Measurements from ENCODE around the gene RAP1GAP. TPM values are rescaled to one million over a fixed set of nuclear protein-coding genes. Genes with fewer than 3 reads are reported as not detected.

The RAP1GAP gene
- total RNA-seq, 1 experiment from 2014 or later, result 13.4 TPM

DNA sequence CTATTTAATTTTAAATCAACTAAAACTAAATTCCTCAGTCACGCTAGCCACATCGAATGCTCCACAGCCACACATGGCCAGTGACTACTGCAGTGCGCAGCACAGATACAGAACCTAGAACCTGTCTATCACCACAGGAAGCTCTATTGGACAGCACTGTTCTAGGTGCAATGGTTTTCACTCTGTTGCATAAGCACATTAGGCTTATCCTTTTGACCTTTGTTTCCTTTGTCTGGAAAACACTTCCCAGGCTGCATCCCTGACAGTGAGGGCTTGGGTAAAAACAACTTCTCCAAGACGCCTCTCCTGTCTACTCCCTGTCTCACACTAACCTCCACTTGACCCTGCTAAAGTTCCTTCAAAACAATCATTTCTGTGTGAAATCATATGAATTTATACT lies 33.6 kb upstream of the RAP1GAP start:
- TF ChIP-seq ELF1 (IDR thresholded peaks at IDR 0.05; ENCODE audit: borderline replicate concordance, low read depth), result no peak
- no peak for TF ChIP-seq ATF3 (IDR thresholded peaks at IDR 0.05)
- no peak for TF ChIP-seq SP1 (IDR thresholded peaks at IDR 0.05; ENCODE audit: low read depth)
- no peak for TF ChIP-seq TCF7L2 (IDR thresholded peaks at IDR 0.05; ENCODE audit: borderline replicate concordance, extremely low read depth, insufficient read depth, insufficient read length)
- TF ChIP-seq REST (IDR thresholded peaks at IDR 0.05; ENCODE audit: low read depth), result no peak
- no peak for TF ChIP-seq CEBPB (IDR thresholded peaks at IDR 0.05; ENCODE audit: low read depth)
- ChIA-PET POLR2A (no interaction called here), RAD21 (ENCODE audit: low non-redundant PET in 1 of 2, low total read pairs in 2 of 2, uncharacterized antibody in 2 of 2, unreplicated experiment in 2 of 2) (no interaction called here), CTCF (interaction anchor here (1.0 kb wide), 1 partner anchor 12 kb away, joined by 5 read pairs; no protein-coding TSS in a partner anchor)
- Histone ChIP-seq H3K4me3 (replicated peaks in 1 of 2; ENCODE audit: low read depth in 1 of 2, low read length in 2 of 2) (no peak overlapping the region), H3K27ac (ENCODE audit: low read depth, low read length) (no peak overlapping the region), H3K79me2 (ENCODE audit: insufficient read depth, low read length) (no peaks in the 10 kb centered on the region; the same call in 1 of the 2 replicates), H3K9ac (ENCODE audit: low read length) (no peak overlapping the region), H3K4me2 (ENCODE audit: low read length) (no peak overlapping the region), H3K4me1 (ENCODE audit: control insufficient read depth in 1 of 2, insufficient read depth in 2 of 2, low read length in 2 of 2) (no peaks in the 10 kb centered on the region), H3K9me3 (ENCODE audit: control insufficient read depth in 1 of 2, insufficient read depth in 1 of 2, low read depth in 1 of 2, low read length in 2 of 2) (no peaks in the 10 kb centered on the region), H3K9me2 (ENCODE audit: insufficient read depth) (no peaks in the 10 kb centered on the region), H3K36me3 (ENCODE audit: control insufficient read depth in 1 of 2, insufficient read depth in 2 of 2, low read length in 2 of 2) (peaks cover 7 to 11% of the 10 kb centered on the region in 2 experiments; a peak in 3 of 4 replicates), H4K20me1 (ENCODE audit: insufficient read depth) (no peaks in the 10 kb centered on the region), H2AFZ (ENCODE audit: low read depth, low read length, poor library complexity, severe bottlenecking) (no peak overlapping the region), H3K27me3 (ENCODE audit: insufficient read depth, low read length) (no peaks in the 10 kb centered on the region)
- DNase-seq (ENCODE audit: low read depth, low spot score) (no peak), ATAC-seq (no peak)
- no TSS peak for BruUV-seq (replicated peaks)
- intact Hi-C loops (cut with micrococcal nuclease), result loop anchor here (1.0 to 2.0 kb wide), 2 partner anchors 262 to 714 kb away; no protein-coding TSS in a partner anchor

All from HCT116 (cell line).